NCI-H748 (cell line): ENCODE results near the gene CHAF1A.

Source experiments
- DNase-seq: peaks from one replicate; lab custom pipeline; 2025; ENCODE audit not compliant: unreplicated experiment; lab: John Stamatoyannopoulos, UW

The CHAF1A gene

GRCh38 chr19:4436231-4436630, 33.8 kb downstream of the CHAF1A start:
- DNase-seq: no peak

GRCh38 chr19:4437103-4437502, 34.7 kb downstream of the CHAF1A start:
- no peak for DNase-seq

GRCh38 chr19:4439243-4439642, 36.8 kb downstream of the CHAF1A start:
- DNase-seq: no peak

- no peak for DNase-seq
Measured at GRCh38 chr19:4441994-4442818, 39.8 kb downstream of the CHAF1A start.

- DNase-seq: no peak
Measured at GRCh38 chr19:4442819-4443146, 40.3 kb downstream of the CHAF1A start.

GRCh38 chr19:4443188-4443587, 40.7 kb downstream of the CHAF1A start:
- DNase-seq: no peak

GRCh38 chr19:4443966-4444764, 41.7 kb downstream of the CHAF1A start:
- no peak for DNase-seq

- no peak for DNase-seq
Measured at GRCh38 chr19:4444765-4445741, 42.6 kb downstream of the CHAF1A start.

- no peak for DNase-seq
Measured at GRCh38 chr19:4445963-4446703, 43.7 kb downstream of the CHAF1A start.

- DNase-seq: no peak
Measured at GRCh38 chr19:4446704-4447200, 44.3 kb downstream of the CHAF1A start.

- no peak for DNase-seq
Measured at GRCh38 chr19:4447327-4448146, 45.1 kb downstream of the CHAF1A start.

GRCh38 chr19:4448147-4448985, 45.9 kb downstream of the CHAF1A start:
- DNase-seq: no peak

- no peak for DNase-seq
Measured at GRCh38 chr19:4449022-4449638, 46.7 kb downstream of the CHAF1A start.

GRCh38 chr19:4449639-4450028, 47.2 kb downstream of the CHAF1A start:
- DNase-seq: no peak

- DNase-seq: no peak
Measured at GRCh38 chr19:4452230-4452990, 50.0 kb downstream of the CHAF1A start.

GRCh38 chr19:4453232-4454179, 51.1 kb downstream of the CHAF1A start:
- DNase-seq: no peak
